Lung (tissue), 12 donors: ENCODE data around the gene GNAI1. TPM values are rescaled to one million over a fixed set of nuclear protein-coding genes. Genes with fewer than 3 reads are reported as not detected.

Source experiments
- ATAC-seq: fragments of 200-7000 bp; cut with Tn5 transposase; one replicate; pipeline ENCODE4 v1.9.1; 2020; ENCODE audit warnings: moderate number of reproducible peaks; ENCODE audit not compliant: insufficient read depth, low FRiP score
- DNase-seq, 3 donors: peaks; one replicate each; pipeline ENCODE4 v3.0.0-alpha.2; 2013 to 2017
- H3K27ac ChIP-seq, 2 donors: one replicate each; pipeline ENCODE4 v1.5.1; 2013; ENCODE audit warnings: mild to moderate bottlenecking in 2 of 2, moderate library complexity in 2 of 2, control low read depth in 1 of 2, inconsistent platforms in 1 of 2, low read depth in 1 of 2, low read length in 1 of 2
- H3K27me3 ChIP-seq, 3 donors: one replicate each; pipeline ENCODE4 v1.5.1; 2013; ENCODE audit warnings: low read length in 2 of 3; ENCODE audit not compliant: control insufficient read depth in 3 of 3, insufficient read depth in 3 of 3
- H3K36me3 ChIP-seq, 4 donors: one replicate each; pipeline ENCODE4 v1.5.1; 2013; ENCODE audit warnings: low read length in 4 of 4, mild to moderate bottlenecking in 1 of 4, moderate library complexity in 1 of 4; ENCODE audit not compliant: control insufficient read depth in 4 of 4, insufficient read depth in 4 of 4
- H3K4me1 ChIP-seq, 5 donors: one replicate each; pipeline ENCODE4 v1.5.1; 2013; ENCODE audit warnings: low read length in 5 of 5, mild to moderate bottlenecking in 2 of 5, moderate library complexity in 1 of 5; ENCODE audit not compliant: control insufficient read depth in 5 of 5, insufficient read depth in 5 of 5
- H3K4me3 ChIP-seq: one replicate; pipeline ENCODE4 v1.5.1; 2013; ENCODE audit warnings: mild to moderate bottlenecking, control low read depth, moderate library complexity
- H3K9ac ChIP-seq, 2 donors: one replicate each; pipeline ENCODE4 v1.5.1; 2013; ENCODE audit warnings: low read length in 2 of 2, control low read depth in 1 of 2; ENCODE audit not compliant: insufficient read depth in 1 of 2
- H3K9me3 ChIP-seq, 4 donors: one replicate each; pipeline ENCODE4 v1.5.1; 2013; ENCODE audit warnings: low read length in 3 of 4, mild to moderate bottlenecking in 1 of 4, moderate library complexity in 1 of 4; ENCODE audit not compliant: control insufficient read depth in 4 of 4, insufficient read depth in 3 of 4
- WGBS, 2 donors: extraction: QIAGEN DNeasy Blood & Tissue Kit; methylation state at CpG; one replicate each; pipeline ENCODE4 v1.1.7; 2013; 5-methylcytosine and 5-hydroxymethylcytosine counted together
- polyA plus RNA-seq, 2 donors: library from polyadenylated mRNA; stranded (reverse); fragments of 200-250 nt; gene quantifications; one replicate each; pipeline ENCODE4 v1.2.1, GENCODE V29; 2013
- total RNA-seq, 2 donors: library from RNA; depleted of rRNA in 1 of 2; stranded (reverse); fragments of >200 nt in 1 of 2; gene quantifications; one replicate each; pipeline ENCODE4 v1.2.1, GENCODE V29; 2014 to 2021
- TF ChIP-seq, protein P1 (sequence below): IDR thresholded peaks from 2 replicates; pipeline ENCODE4 v1.5.1; 2012; ENCODE audit warnings: mild to moderate bottlenecking; ENCODE audit errors: control extremely low read depth, extremely low read depth
- donor health status: control.
- donor health status: control.
- donor health status: Bipolar disorder and iron deficiency.
- donor health status: healthy.
- donor health status: DM: yes; HTN: yes; CAD: no.

The GNAI1 gene
- total and polyA plus RNA-seq, 4 donors, result 10.4 to 155 (median 20.2) TPM

GRCh38 chr7:80224415-80224814 is 89.8 kb downstream of the GNAI1 start:
- Histone ChIP-seq H3K4me1 (peaks cover 0 to 43% (median 0%) of the 10 kb centered on the region in 5 donors), H3K27ac (no peak overlapping the region), H3K27me3 (no peaks in the 10 kb centered on the region), H3K4me3 (no peak overlapping the region), H3K36me3 (peaks cover 0 to 19% (median 9%) of the 10 kb centered on the region in 4 donors), H3K9me3 (no peaks in the 10 kb centered on the region), H3K9ac (no peak overlapping the region)
- TF ChIP-seq, protein P1, sequence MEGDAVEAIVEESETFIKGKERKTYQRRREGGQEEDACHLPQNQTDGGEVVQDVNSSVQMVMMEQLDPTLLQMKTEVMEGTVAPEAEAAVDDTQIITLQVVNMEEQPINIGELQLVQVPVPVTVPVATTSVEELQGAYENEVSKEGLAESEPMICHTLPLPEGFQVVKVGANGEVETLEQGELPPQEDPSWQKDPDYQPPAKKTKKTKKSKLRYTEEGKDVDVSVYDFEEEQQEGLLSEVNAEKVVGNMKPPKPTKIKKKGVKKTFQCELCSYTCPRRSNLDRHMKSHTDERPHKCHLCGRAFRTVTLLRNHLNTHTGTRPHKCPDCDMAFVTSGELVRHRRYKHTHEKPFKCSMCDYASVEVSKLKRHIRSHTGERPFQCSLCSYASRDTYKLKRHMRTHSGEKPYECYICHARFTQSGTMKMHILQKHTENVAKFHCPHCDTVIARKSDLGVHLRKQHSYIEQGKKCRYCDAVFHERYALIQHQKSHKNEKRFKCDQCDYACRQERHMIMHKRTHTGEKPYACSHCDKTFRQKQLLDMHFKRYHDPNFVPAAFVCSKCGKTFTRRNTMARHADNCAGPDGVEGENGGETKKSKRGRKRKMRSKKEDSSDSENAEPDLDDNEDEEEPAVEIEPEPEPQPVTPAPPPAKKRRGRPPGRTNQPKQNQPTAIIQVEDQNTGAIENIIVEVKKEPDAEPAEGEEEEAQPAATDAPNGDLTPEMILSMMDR, result no peak
- no peak for ATAC-seq
- WGBS, 2 donors, result 86 to 90% methylated on average over 1 of the region's 1 CpG
- no peak for DNase-seq

DNA sequence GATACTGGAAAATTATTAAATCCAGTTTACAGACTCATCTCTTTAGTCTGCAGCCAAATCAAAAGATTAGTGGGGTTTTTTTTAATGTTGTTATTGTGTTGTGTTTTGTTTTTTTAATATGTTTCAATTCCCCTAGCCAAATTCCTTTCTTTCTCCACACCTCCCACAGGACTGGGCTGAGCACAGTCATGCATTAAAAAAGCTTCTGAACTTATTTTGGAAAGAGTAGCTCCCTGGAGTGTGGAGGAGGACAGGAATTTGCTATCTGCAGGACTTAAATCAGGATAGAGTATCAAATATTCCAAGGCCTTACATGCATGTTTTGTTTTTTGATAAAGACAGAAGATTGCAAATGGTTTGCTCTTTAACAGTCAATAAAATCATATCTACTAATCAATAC is 90.7 kb downstream of the GNAI1 start:
- peaks cover 0 to 11% (median 5%) of the 10 kb centered on the region in 4 donors for H3K36me3 ChIP-seq
- no peaks in the 10 kb centered on the region for H3K27me3 ChIP-seq
- no peak overlapping the region for H3K4me3 ChIP-seq
- H3K4me1 ChIP-seq, result peaks cover 0 to 51% (median 2%) of the 10 kb centered on the region in 5 donors
- no peak overlapping the region for H3K9ac ChIP-seq
- no peak for ATAC-seq
- DNase-seq, result no peak
- no peak overlapping the region for H3K27ac ChIP-seq
- TF ChIP-seq, protein P1, result no peak
- H3K9me3 ChIP-seq, result no peaks in the 10 kb centered on the region

DNA sequence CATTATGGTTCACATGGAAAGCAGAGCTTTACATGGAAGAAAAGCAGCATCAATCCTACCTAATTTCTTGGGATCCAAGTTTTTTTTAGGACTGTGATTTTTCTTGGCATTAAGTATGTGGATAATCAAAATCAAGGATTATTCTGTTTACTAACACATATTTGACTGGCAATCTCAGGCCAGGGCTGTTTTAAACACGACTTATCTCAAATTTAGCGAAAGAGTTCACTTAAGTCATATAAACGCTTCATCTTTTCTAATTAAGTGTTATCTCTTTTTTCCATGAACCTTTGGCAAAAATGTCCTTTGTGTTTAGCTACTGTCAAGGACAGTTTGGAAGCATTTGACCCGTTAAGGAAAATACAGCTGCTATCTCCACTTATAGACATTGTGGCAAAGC is 92.0 kb downstream of the GNAI1 start:
- Histone ChIP-seq H3K27ac (no peak overlapping the region), H3K4me3 (no peak overlapping the region), H3K36me3 (peaks cover 0 to 5% (median 2%) of the 10 kb centered on the region in 4 donors), H3K27me3 (no peaks in the 10 kb centered on the region), H3K4me1 (peaks cover 0 to 46% (median 3%) of the 10 kb centered on the region in 5 donors), H3K9me3 (no peaks in the 10 kb centered on the region), H3K9ac (no peak overlapping the region)
- TF ChIP-seq, protein P1, result no peak
- WGBS, 2 donors, result 56 to 77% methylated on average over 4 of the region's 4 CpGs
- ATAC-seq, result no peak
- peak in 2 of 3 donors; percentile 61 to 78 for DNase-seq

DNA sequence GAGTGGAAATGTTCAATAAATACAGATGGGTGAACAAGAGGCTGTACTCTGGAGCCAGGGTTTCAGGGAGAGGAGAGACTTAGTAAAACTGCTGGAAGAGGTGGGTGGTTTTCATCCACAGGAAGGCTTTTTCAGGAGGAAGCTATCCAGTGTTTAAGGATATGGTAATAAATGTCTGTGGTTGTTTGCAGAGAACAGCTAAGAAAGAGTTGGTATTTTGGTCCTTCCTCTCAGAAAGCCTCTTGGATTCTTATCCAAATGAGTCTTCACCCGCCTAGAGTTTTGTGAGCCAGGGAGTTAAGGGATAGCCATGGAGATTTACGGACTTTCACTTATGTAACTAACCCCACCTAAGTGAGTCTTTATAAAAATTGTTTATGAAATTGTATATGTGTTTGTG is 95.7 kb downstream of the GNAI1 start:
- H3K27me3 ChIP-seq, result no peaks in the 10 kb centered on the region
- DNase-seq, result no peak
- H3K9ac ChIP-seq, result no peak overlapping the region
- no peak overlapping the region for H3K27ac ChIP-seq
- H3K4me3 ChIP-seq, result no peak overlapping the region
- TF ChIP-seq, protein P1, result no peak
- no peak for ATAC-seq
- WGBS, 2 donors, result 84 to 94% methylated on average over 2 of the region's 2 CpGs
- peaks cover 0 to 34% (median 3%) of the 10 kb centered on the region in 5 donors for H3K4me1 ChIP-seq
- no peaks in the 10 kb centered on the region for H3K36me3 ChIP-seq
- H3K9me3 ChIP-seq, result no peaks in the 10 kb centered on the region
